ENCODE measurements around the gene ZBED5. TPM values are rescaled to one million over a fixed set of nuclear protein-coding genes. Genes with fewer than 3 reads are reported as not detected.
A peak's percentile ranks its signal among the peaks of the same experiment; 100 is the strongest.

The ZBED5 gene
- total RNA-seq, 4 donors from 2014 or later = 26.6 to 63.2 (median 32.2) TPM

GRCh38 chr11:10899121-10899830 is 41.4 kb upstream of the ZBED5 start:
- peak in 1 of 3 donors; percentile 81 for TF ChIP-seq POLR2AphosphoS5 (IDR thresholded peaks at IDR 0.05)
- no peak for TF ChIP-seq CTCF (IDR thresholded peaks at IDR 0.05)
- no peaks in the 10 kb centered on the region for H3K27me3 ChIP-seq
- H3K4me3 ChIP-seq = peak overlapping the region; percentile 8
- H3K9me3 ChIP-seq = no peaks in the 10 kb centered on the region
- 34% methylated on average over 7 of the region's 7 CpGs for WGBS
- no peaks in the 10 kb centered on the region for H3K36me3 ChIP-seq
- H3K4me1 ChIP-seq = peaks cover 58% of the 10 kb centered on the region
- H3K27ac ChIP-seq = peak overlapping the region; percentile 92
- peak; percentile 83 to 84 for DNase-seq (ENCODE audit: low spot score in 2 of 2)

GRCh38 chr11:10898763-10899025 is 40.8 kb upstream of the ZBED5 start:
- WGBS = 96% methylated on average over 4 of the region's 4 CpGs
- peaks cover 64% of the 10 kb centered on the region for H3K4me1 ChIP-seq
- no peaks in the 10 kb centered on the region for H3K36me3 ChIP-seq
- TF ChIP-seq POLR2A (IDR thresholded peaks at IDR 0.05) (no peak), CTCF (IDR thresholded peaks at IDR 0.05) (no peak), EP300 (IDR thresholded peaks at IDR 0.05) (no peak), POLR2AphosphoS5 (IDR thresholded peaks at IDR 0.05) (no peak)
- DNase-seq (ENCODE audit: low spot score in 2 of 2) = no peak
- H3K9me3 ChIP-seq = no peaks in the 10 kb centered on the region
- no peaks in the 10 kb centered on the region for H3K27me3 ChIP-seq
- H3K4me3 ChIP-seq = no peak overlapping the region
- peak overlapping the region; percentile 92 for H3K27ac ChIP-seq

- H3K4me3 ChIP-seq = no peak overlapping the region
- no peak for DNase-seq (ENCODE audit: low spot score in 2 of 2)
- TF ChIP-seq EP300 (IDR thresholded peaks at IDR 0.05) (no peak), CTCF (IDR thresholded peaks at IDR 0.05) (no peak), POLR2AphosphoS5 (IDR thresholded peaks at IDR 0.05) (no peak), POLR2A (IDR thresholded peaks at IDR 0.05) (no peak)
- H3K4me1 ChIP-seq = peaks cover 69% of the 10 kb centered on the region
- no peaks in the 10 kb centered on the region for H3K27me3 ChIP-seq
- H3K27ac ChIP-seq = peak overlapping the region; percentile 92
- H3K9me3 ChIP-seq = no peaks in the 10 kb centered on the region
- H3K36me3 ChIP-seq = no peaks in the 10 kb centered on the region
- WGBS = 94% methylated on average over 5 of the region's 5 CpGs
These were observed 40.3 kb upstream of the ZBED5 start for GRCh38 chr11:10898003-10898762.

GRCh38 chr11:10897150-10897549 is 39.3 kb upstream of the ZBED5 start:
- Histone ChIP-seq H3K27ac (no peak overlapping the region), H3K27me3 (no peaks in the 10 kb centered on the region), H3K36me3 (no peaks in the 10 kb centered on the region), H3K9me3 (no peaks in the 10 kb centered on the region), H3K4me3 (no peak overlapping the region), H3K4me1 (peaks cover 64% of the 10 kb centered on the region)
- no peak for DNase-seq (ENCODE audit: low spot score in 2 of 2)
- 100% methylated on average over 1 of the region's 1 CpG for WGBS
- TF ChIP-seq EP300 (IDR thresholded peaks at IDR 0.05) (no peak), CTCF (IDR thresholded peaks at IDR 0.05) (no peak), POLR2AphosphoS5 (IDR thresholded peaks at IDR 0.05) (no peak), POLR2A (IDR thresholded peaks at IDR 0.05) (no peak)

GRCh38 chr11:10896493-10896892 is 38.6 kb upstream of the ZBED5 start:
- Histone ChIP-seq H3K9me3 (no peaks in the 10 kb centered on the region), H3K27ac (no peak overlapping the region), H3K27me3 (no peaks in the 10 kb centered on the region), H3K36me3 (no peaks in the 10 kb centered on the region), H3K4me1 (peaks cover 60% of the 10 kb centered on the region), H3K4me3 (no peak overlapping the region)
- TF ChIP-seq POLR2A (IDR thresholded peaks at IDR 0.05) (no peak), POLR2AphosphoS5 (IDR thresholded peaks at IDR 0.05) (no peak), EP300 (IDR thresholded peaks at IDR 0.05) (no peak), CTCF (IDR thresholded peaks at IDR 0.05) (no peak)
- DNase-seq (ENCODE audit: low spot score in 2 of 2) = no peak
- 67% methylated on average over 9 of the region's 9 CpGs for WGBS

Data from suprapubic skin (tissue), 4 donors.